ENCODE results near the gene TMEM119. TPM values are rescaled to one million over a fixed set of nuclear protein-coding genes. Genes with fewer than 3 reads are reported as not detected.
"Not testable (repeated sequence)": the region's sequence is repeated elsewhere in the genome, so short reads cannot be mapped to it uniquely, and the experiment has no call there.

TMEM119 gene
- total RNA-seq, 1 donor from 2014 or later: 0.36 TPM

- Mint-ChIP-seq H3K4me3 (ENCODE audit: unreplicated experiment) (no peak overlapping the region), H3K27ac (ENCODE audit: unreplicated experiment) (no peak overlapping the region), H3K27me3 (ENCODE audit: unreplicated experiment) (peaks cover 8% of the 10 kb centered on the region), H3K4me1 (ENCODE audit: unreplicated experiment) (peaks cover 3% of the 10 kb centered on the region), H3K36me3 (ENCODE audit: low read depth, unreplicated experiment) (no peaks in the 10 kb centered on the region), H3K9me3 (ENCODE audit: unreplicated experiment) (no peaks in the 10 kb centered on the region)
- TF ChIP-seq, protein P1, sequence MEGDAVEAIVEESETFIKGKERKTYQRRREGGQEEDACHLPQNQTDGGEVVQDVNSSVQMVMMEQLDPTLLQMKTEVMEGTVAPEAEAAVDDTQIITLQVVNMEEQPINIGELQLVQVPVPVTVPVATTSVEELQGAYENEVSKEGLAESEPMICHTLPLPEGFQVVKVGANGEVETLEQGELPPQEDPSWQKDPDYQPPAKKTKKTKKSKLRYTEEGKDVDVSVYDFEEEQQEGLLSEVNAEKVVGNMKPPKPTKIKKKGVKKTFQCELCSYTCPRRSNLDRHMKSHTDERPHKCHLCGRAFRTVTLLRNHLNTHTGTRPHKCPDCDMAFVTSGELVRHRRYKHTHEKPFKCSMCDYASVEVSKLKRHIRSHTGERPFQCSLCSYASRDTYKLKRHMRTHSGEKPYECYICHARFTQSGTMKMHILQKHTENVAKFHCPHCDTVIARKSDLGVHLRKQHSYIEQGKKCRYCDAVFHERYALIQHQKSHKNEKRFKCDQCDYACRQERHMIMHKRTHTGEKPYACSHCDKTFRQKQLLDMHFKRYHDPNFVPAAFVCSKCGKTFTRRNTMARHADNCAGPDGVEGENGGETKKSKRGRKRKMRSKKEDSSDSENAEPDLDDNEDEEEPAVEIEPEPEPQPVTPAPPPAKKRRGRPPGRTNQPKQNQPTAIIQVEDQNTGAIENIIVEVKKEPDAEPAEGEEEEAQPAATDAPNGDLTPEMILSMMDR (IDR thresholded peaks at IDR 0.05; ENCODE audit: unreplicated experiment): no peak
- DNase-seq (ENCODE audit: low spot score): no peak
Measured at GRCh38 chr12:108594323-108594903, 3.5 kb downstream of the TMEM119 start.

DNA sequence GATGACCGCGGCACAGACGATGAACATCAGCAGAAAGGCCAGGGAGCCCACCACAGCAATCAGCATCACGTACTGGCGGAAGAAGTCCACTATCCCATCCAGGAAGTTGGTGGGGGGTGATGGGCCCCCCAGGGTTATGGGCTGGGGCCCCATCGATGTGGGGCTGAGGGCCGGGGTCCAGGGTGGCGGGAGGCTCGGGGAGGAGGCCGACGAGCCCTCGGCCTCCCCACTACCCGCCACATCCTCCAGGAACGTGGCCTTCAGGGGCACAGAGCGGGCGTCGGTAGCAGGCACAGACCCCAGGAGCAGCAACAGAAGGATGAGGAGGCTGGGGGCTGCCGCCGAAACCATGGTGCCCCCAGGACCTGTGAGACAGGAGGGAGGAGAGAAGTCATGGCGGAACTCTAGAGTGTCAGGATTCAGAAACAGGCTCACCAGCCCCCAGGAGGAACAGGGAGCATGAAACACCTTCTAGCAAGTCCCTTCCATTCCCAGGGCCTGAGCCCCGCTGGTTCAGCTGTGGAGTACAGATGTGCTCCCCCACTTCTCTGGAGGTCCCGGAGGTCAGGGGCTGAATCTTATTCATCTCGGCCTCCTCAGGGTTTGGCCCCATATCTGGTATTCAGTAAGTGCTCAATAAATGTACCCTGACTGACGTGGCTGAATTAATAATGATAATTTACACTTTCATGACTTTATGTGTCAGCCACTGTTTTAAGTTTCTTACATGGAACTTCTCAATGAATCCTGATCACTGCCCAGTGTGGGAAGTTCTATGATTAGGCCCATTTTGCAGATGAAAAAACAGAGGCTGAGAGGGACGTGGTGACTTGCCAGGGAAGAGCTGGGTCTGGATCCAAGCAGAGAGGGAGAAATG, 5.6 kb downstream of the TMEM119 start:
- H3K27me3 Mint-ChIP-seq (ENCODE audit: unreplicated experiment): peaks cover 9% of the 10 kb centered on the region
- H3K4me1 Mint-ChIP-seq (ENCODE audit: unreplicated experiment): peaks cover 3% of the 10 kb centered on the region
- no peaks in the 10 kb centered on the region for H3K9me3 Mint-ChIP-seq (ENCODE audit: unreplicated experiment)
- no peak overlapping the region for H3K4me3 Mint-ChIP-seq (ENCODE audit: unreplicated experiment)
- H3K36me3 Mint-ChIP-seq (ENCODE audit: low read depth, unreplicated experiment): no peaks in the 10 kb centered on the region
- TF ChIP-seq, protein P1 (IDR thresholded peaks at IDR 0.05; ENCODE audit: unreplicated experiment): no peak
- H3K27ac Mint-ChIP-seq (ENCODE audit: unreplicated experiment): no peak overlapping the region
- DNase-seq (ENCODE audit: low spot score): no peak

GRCh38 chr12:108591267-108591980, 6.5 kb downstream of the TMEM119 start:
- TF ChIP-seq, protein P1 (IDR thresholded peaks at IDR 0.05; ENCODE audit: unreplicated experiment): no peak
- no peak for DNase-seq (ENCODE audit: low spot score)
- H3K9me3 Mint-ChIP-seq (ENCODE audit: unreplicated experiment): no peaks in the 10 kb centered on the region
- H3K4me1 Mint-ChIP-seq (ENCODE audit: unreplicated experiment): peaks cover 3% of the 10 kb centered on the region
- no peaks in the 10 kb centered on the region for H3K36me3 Mint-ChIP-seq (ENCODE audit: low read depth, unreplicated experiment)
- peaks cover 9% of the 10 kb centered on the region for H3K27me3 Mint-ChIP-seq (ENCODE audit: unreplicated experiment)
- no peak overlapping the region for H3K4me3 Mint-ChIP-seq (ENCODE audit: unreplicated experiment)
- H3K27ac Mint-ChIP-seq (ENCODE audit: unreplicated experiment): no peak overlapping the region

DNA sequence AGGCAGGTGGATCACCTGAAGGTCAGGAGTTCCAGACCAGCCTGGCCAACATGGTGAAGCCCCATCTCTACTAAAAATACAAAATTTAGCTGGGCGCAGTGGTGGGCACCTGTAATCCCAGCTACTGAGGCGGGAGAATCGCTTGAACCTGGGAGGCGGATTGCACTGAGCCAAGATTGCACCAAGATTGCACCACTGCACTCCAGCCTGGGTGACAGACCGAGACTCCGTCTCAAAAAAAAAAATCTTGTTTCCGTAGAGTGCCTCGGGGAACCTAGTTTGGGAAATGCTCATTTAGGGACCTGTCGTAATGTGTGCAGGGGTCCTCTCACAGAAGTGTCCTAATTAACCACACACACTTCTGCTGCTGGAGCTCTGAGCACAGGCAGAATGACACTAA, 7.4 kb downstream of the TMEM119 start:
- not testable (repeated sequence) for H3K36me3 Mint-ChIP-seq (ENCODE audit: low read depth, unreplicated experiment); H3K27ac Mint-ChIP-seq (ENCODE audit: unreplicated experiment); H3K9me3 Mint-ChIP-seq (ENCODE audit: unreplicated experiment)

DNA sequence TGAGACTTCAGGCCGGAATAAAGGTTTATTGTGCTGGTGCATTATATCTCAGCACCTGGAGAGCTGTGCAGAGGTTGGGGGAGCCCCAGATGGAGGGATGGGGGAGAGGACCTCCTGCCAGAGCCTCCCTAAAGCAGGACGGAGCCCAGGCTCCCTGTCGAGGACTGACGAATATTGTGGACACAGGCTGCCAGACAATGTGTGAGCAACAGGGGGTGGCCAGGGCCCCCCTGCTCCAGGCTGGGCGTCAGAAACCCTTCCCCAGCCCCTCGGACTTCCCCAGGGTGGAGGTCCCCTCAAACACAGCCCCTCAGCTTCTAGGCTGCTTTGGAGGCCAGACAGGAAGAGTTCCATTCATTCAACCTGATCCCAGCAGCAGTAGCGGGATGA, 8.0 kb downstream of the TMEM119 start:
- Mint-ChIP-seq H3K9me3 (ENCODE audit: unreplicated experiment) (no peaks in the 10 kb centered on the region), H3K4me1 (ENCODE audit: unreplicated experiment) (peaks cover 3% of the 10 kb centered on the region), H3K4me3 (ENCODE audit: unreplicated experiment) (no peak overlapping the region), H3K27ac (ENCODE audit: unreplicated experiment) (no peak overlapping the region), H3K36me3 (ENCODE audit: low read depth, unreplicated experiment) (no peaks in the 10 kb centered on the region), H3K27me3 (ENCODE audit: unreplicated experiment) (peaks cover 9% of the 10 kb centered on the region)
- DNase-seq (ENCODE audit: low spot score): no peak
- TF ChIP-seq, protein P1 (IDR thresholded peaks at IDR 0.05; ENCODE audit: unreplicated experiment): no peak

More for the DNA sequence above, 7.4 kb downstream of the TMEM119 start:
- not testable (repeated sequence) for H3K27me3 Mint-ChIP-seq (ENCODE audit: unreplicated experiment); H3K4me1 Mint-ChIP-seq (ENCODE audit: unreplicated experiment); DNase-seq (ENCODE audit: low spot score); H3K4me3 Mint-ChIP-seq (ENCODE audit: unreplicated experiment)
